Epithelial cell of proximal tubule (primary cell): ENCODE measurements around the gene MRPL1. TPM values are rescaled to one million over a fixed set of nuclear protein-coding genes. Genes with fewer than 3 reads are reported as not detected.

Experiments
- DNase-seq: peaks from one replicate; pipeline ENCODE4 v3.0.0-alpha.2; 2011; ENCODE audit warnings: low read depth
- H3K4me3 ChIP-seq: 2 replicates; pipeline ENCODE4 v1.5.1; 2011; ENCODE audit warnings: low read depth, mild to moderate bottlenecking, low read length
- CTCF ChIP-seq: conservative IDR thresholded peaks from 2 replicates; pipeline ENCODE4 v1.5.1; 2012; ENCODE audit warnings: low read depth, mild to moderate bottlenecking, low read length
- total RNA-seq: library from RNA; depleted of rRNA; stranded (reverse); fragments of >200 nt; gene quantifications from 2 replicates; pipeline ENCODE4 v1.2.3, GENCODE V29; 2015

The MRPL1 gene
- total RNA-seq, 1 donor from 2014 or later: 54.2 TPM

GRCh38 chr4:77865259-77865658 lies 2.6 kb downstream of the MRPL1 start:
- no peak for TF ChIP-seq CTCF
- no peak for DNase-seq
- no peak overlapping the region for H3K4me3 ChIP-seq

GRCh38 chr4:77872723-77873445 lies 10.3 kb downstream of the MRPL1 start:
- H3K4me3 ChIP-seq: no peak overlapping the region
- no peak for DNase-seq
- no peak for TF ChIP-seq CTCF

- DNase-seq: no peak
- no peak overlapping the region for H3K4me3 ChIP-seq
- no peak for TF ChIP-seq CTCF
Measured at GRCh38 chr4:77877167-77877566, 14.5 kb downstream of the MRPL1 start.

- no peak for TF ChIP-seq CTCF
- no peak overlapping the region for H3K4me3 ChIP-seq
- DNase-seq: no peak
Measured at GRCh38 chr4:77877771-77878565, 15.3 kb downstream of the MRPL1 start.

GRCh38 chr4:77880784-77881183 lies 18.2 kb downstream of the MRPL1 start:
- no peak for DNase-seq
- no peak for TF ChIP-seq CTCF
- H3K4me3 ChIP-seq: no peak overlapping the region

- no peak for DNase-seq
- TF ChIP-seq CTCF: no peak
Measured at GRCh38 chr4:77881460-77882295, 19.0 kb downstream of the MRPL1 start.

More at GRCh38 chr4:77881460-77882295, 19.0 kb downstream of the MRPL1 start:
- no peak overlapping the region for H3K4me3 ChIP-seq
